PC-3 (cell line): ENCODE measurements around the gene UBQLN1.

Experiments used
- EZH2 ChIP-seq: fragments of 300-600 bp; sonication (generic); IDR thresholded peaks from one replicate; pipeline ENCODE4 v1.6.1; 2017; ENCODE audit warnings: antibody characterized with exemption, mild to moderate bottlenecking, low read length; ENCODE audit not compliant: unreplicated experiment
- TF ChIP-seq, protein P1 (sequence below): fragments of 300-600 bp; sonication (generic); conservative IDR thresholded peaks from 2 replicates; pipeline ENCODE4 v1.5.1; 2017; ENCODE audit warnings: antibody characterized with exemption, low read depth, mild to moderate bottlenecking, low read length

DNA sequence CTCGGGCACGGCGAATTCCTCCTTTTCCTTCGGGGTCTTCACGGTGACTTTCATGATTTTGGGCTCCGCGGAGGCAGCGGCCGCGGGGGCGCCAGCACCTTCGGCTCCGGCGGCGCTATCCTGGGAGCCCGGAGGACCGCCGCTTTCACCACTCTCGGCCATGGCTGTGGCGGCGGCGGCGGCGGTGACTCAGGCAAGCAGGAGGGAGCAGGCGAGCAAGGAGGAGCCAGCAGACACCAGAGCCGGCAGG is 315 bp downstream of the UBQLN1 start:
- no peak for TF ChIP-seq EZH2
- TF ChIP-seq, protein P1, sequence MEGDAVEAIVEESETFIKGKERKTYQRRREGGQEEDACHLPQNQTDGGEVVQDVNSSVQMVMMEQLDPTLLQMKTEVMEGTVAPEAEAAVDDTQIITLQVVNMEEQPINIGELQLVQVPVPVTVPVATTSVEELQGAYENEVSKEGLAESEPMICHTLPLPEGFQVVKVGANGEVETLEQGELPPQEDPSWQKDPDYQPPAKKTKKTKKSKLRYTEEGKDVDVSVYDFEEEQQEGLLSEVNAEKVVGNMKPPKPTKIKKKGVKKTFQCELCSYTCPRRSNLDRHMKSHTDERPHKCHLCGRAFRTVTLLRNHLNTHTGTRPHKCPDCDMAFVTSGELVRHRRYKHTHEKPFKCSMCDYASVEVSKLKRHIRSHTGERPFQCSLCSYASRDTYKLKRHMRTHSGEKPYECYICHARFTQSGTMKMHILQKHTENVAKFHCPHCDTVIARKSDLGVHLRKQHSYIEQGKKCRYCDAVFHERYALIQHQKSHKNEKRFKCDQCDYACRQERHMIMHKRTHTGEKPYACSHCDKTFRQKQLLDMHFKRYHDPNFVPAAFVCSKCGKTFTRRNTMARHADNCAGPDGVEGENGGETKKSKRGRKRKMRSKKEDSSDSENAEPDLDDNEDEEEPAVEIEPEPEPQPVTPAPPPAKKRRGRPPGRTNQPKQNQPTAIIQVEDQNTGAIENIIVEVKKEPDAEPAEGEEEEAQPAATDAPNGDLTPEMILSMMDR = no peak
